ENCODE results near the gene INTS11.

The INTS11 gene

GRCh38 chr1:1355416-1355815, 31.0 kb upstream of the INTS11 start:
- Histone ChIP-seq H3K36me3 (no peaks in the 10 kb centered on the region), H3K27ac (no peak overlapping the region), H3K4me1 (ENCODE audit: control insufficient read depth in 1 of 2, insufficient read depth in 1 of 2, low read depth in 1 of 2, low read length in 1 of 2) (peaks cover 0 to 10% of the 10 kb centered on the region in 2 experiments), H3K4me3 (ENCODE audit: low read depth in 1 of 2, low read length in 1 of 2) (no peak overlapping the region), H3K9me3 (no peaks in the 10 kb centered on the region), H3K27me3 (peaks cover 93% of the 10 kb centered on the region)
- TF ChIP-seq, protein P1, sequence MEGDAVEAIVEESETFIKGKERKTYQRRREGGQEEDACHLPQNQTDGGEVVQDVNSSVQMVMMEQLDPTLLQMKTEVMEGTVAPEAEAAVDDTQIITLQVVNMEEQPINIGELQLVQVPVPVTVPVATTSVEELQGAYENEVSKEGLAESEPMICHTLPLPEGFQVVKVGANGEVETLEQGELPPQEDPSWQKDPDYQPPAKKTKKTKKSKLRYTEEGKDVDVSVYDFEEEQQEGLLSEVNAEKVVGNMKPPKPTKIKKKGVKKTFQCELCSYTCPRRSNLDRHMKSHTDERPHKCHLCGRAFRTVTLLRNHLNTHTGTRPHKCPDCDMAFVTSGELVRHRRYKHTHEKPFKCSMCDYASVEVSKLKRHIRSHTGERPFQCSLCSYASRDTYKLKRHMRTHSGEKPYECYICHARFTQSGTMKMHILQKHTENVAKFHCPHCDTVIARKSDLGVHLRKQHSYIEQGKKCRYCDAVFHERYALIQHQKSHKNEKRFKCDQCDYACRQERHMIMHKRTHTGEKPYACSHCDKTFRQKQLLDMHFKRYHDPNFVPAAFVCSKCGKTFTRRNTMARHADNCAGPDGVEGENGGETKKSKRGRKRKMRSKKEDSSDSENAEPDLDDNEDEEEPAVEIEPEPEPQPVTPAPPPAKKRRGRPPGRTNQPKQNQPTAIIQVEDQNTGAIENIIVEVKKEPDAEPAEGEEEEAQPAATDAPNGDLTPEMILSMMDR (IDR thresholded peaks at IDR 0.05) = no peak

DNA sequence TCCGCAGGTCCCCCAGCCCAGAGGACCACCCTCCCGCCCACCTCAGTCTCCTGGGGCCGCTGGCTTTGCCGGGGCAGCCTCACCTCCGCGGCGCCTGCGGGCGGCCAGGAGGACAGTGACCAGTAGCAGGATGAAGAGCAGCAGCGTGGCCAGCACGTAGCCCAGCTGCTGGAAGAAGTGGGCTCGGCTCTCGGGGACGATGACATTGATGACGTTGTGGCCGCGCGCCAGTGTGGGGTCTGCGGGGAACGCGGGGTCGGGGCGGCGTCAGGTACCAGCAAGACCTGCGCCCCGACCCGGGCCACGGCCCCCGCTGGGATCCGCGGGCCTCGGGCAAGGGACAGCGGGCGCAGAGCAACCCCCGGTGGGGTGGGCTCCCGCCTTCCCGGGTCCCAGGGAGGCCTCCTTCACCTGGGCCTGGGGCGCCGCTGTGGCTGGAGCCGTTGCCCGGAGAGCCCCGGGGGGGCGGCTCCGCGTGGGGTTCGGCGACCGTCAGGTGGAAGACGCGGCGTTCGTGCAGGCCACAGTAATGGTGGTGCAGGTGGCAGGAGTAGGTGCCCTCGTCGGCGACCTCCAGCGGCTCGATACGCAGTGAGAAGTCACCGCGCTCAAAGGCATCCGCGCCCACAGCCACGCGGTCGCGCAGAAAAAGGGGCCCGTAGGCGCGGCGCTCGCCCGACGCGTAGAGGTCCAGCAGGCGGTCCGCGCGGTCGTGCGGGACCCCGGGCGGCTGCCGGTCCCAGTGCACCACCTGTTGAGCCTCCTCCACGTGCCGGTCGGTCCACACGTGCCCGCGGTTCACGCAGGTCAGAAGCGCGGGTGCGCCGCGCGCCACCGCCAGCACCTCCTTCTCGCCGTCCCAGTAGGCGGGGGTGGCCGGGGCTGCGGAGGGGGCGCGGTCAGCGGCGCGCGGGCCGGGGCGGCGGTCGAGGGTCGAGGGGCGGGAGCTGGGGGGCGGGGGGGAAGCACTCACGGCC, 30.1 kb upstream of the INTS11 start:
- TF ChIP-seq, protein P1 (IDR thresholded peaks at IDR 0.05) = no peak
- Histone ChIP-seq H3K36me3 (no peaks in the 10 kb centered on the region), H3K27ac (no peak overlapping the region), H3K4me1 (ENCODE audit: control insufficient read depth in 1 of 2, insufficient read depth in 1 of 2, low read depth in 1 of 2, low read length in 1 of 2) (peaks cover 0 to 10% of the 10 kb centered on the region in 2 experiments), H3K4me3 (ENCODE audit: low read depth in 1 of 2, low read length in 1 of 2) (no peak overlapping the region), H3K27me3 (peaks cover 85% of the 10 kb centered on the region), H3K9me3 (no peaks in the 10 kb centered on the region)

GRCh38 chr1:1353389-1354151, 29.1 kb upstream of the INTS11 start:
- no peak overlapping the region for H3K4me3 ChIP-seq (ENCODE audit: low read depth in 1 of 2, low read length in 1 of 2)
- peaks cover 77% of the 10 kb centered on the region for H3K27me3 ChIP-seq
- TF ChIP-seq, protein P1 (IDR thresholded peaks at IDR 0.05) = no peak
- H3K36me3 ChIP-seq = no peaks in the 10 kb centered on the region
- no peak overlapping the region for H3K27ac ChIP-seq
- H3K9me3 ChIP-seq = no peaks in the 10 kb centered on the region
- peaks cover 2 to 13% of the 10 kb centered on the region in 2 experiments for H3K4me1 ChIP-seq (ENCODE audit: control insufficient read depth in 1 of 2, insufficient read depth in 1 of 2, low read depth in 1 of 2, low read length in 1 of 2)

GRCh38 chr1:1352786-1353388, 28.4 kb upstream of the INTS11 start:
- H3K36me3 ChIP-seq = no peaks in the 10 kb centered on the region
- H3K27ac ChIP-seq = no peak overlapping the region
- peaks cover 9 to 19% of the 10 kb centered on the region in 2 experiments for H3K4me1 ChIP-seq (ENCODE audit: control insufficient read depth in 1 of 2, insufficient read depth in 1 of 2, low read depth in 1 of 2, low read length in 1 of 2)
- H3K27me3 ChIP-seq = peaks cover 77% of the 10 kb centered on the region
- TF ChIP-seq, protein P1 (IDR thresholded peaks at IDR 0.05) = no peak
- H3K9me3 ChIP-seq = no peaks in the 10 kb centered on the region
- no peak overlapping the region for H3K4me3 ChIP-seq (ENCODE audit: low read depth in 1 of 2, low read length in 1 of 2)

Measured in neutrophil (primary cell).